ENCODE data around the gene KIF21A.

The KIF21A gene

DNA sequence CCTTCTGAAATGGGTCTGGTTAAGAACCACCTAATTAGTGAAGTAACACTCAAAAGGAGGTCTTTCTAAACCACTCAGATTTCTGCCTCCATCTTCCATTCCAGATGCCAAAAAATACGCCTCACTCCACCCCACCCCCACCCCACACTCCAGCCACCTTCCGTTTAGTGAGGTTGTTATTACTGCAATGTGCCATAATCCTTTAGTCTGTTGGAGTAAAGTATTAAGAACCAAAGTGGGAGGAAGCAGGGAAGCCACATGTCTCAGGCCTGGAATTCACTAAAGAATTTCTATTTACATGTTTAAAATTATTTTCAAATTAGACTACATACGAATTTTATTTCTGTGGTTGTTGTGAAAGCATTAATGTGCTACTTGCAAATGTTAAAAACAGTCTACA lies 7.4 kb downstream of the KIF21A start:
- no peak for DNase-seq

DNA sequence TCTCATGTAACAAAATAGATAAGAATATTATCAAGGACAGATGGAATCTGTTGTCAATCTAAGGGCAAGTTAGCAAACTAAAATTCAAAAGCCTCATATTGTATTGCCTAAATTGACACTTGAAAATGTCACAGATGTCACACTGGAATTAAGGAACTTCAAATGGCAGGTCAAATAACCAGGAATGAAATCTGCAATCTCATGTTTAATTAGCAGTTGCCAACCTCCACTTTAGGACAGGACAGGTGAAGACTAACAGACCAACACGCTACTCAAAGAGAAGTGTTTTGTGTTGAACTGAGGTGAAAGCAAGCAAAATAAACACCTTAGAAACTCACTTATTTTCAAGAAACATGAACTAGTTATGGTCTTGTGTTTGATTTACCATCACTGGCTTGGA lies 11.1 kb downstream of the KIF21A start:
- no peak for DNase-seq

DNA sequence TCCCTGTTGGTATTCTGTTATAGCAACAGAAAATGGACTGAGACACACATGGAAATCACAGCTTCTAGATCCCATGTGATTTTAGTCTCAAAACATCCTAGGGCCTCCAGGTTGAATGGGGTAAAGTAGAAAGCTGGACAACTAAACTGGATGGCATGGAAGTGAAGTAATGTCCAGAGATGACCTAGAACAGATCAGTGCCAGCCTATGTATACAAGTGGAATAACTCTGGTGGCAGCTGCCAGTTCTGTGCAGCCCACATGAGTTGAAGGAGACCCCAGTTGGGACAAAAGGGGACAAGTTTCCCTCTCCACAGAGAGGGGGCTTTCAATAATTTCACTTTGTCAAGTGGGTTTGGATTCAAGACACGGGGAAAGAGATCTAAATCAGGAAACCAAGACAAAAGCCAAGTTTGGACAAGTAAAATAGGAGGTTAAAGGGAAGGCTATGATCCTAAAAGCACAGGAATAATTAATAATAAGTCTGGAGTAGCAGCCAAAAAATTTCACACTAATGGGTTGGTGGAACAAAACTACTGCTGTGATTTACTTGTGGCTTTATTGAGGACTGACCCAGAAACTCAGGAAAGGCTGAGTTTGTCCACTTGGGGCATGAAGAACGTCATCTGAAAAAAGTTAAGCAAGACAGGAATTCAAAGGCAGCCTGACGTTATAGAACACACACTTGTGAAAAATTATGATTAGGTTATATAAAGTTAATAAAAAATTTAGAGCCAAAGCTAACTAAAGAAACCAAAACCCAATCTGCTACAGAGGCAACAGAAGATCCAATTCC lies 11.7 kb downstream of the KIF21A start:
- DNase-seq, result no peak

DNA sequence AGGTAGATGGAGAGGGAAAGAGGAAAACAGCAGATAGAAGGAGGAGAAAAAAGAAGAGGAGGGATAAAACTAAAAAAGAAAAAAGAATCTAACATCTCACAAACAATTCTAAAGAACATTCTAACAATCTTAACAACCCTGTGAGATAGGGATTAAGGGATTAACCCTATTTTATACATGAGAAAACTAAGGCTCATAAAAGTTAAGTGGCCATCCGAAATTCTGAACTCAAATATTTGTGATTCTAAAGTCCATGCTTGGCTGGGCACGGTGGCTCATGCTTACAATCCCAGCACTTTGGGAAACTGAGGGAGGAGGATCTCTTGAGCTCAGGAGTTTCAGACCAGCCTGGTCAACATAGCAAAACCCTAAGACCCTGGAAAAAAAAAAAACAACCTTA lies 13.1 kb downstream of the KIF21A start:
- no peak for DNase-seq

DNA sequence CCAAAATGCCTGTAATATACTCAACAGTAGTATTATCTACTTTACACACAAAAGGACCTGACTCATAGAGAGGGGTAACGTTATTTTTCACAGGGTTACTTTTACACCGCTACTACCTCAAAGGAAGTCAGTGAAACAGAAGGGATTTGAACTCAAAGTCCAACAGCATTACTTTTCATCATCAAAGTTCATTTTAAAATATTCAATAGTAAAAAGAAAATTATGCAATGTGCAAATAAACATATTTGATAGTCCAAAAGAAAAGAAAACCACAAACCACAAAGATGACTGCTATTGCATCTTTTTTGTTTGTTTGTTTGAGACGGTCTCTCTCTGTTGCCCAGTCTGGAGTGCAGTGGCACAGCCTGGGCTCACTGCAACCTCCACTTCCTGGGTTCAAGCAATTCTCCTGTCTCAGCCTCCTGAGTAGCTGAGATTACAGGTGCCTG lies 15.5 kb downstream of the KIF21A start:
- DNase-seq, result no peak

DNA sequence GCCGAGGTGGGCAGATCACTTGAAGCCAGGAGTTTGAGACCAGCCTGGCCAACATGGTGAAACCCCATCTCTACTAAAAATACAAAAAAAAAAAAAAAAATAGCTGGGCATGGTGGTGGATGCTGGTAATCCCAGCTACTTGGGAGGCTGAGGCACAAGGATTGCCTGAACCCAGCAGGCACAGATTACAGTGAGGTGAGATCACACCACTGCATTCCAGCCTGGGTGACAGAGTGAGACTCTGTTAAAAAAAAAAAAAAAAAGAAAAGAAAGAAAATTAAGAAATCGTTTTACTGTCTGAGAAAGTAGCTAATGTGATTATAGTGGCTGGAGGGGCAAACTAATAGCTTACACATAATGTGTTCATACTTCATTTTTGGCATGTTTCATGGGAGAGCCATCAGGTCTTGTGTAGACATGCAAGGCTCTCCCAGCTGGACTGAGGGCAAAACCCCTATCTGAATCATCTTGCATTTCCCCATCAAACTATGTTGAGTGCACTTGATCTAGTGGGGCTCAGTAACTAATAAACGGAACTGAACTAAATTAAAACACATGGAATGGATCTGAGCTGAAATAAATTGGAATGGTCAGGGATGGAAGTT lies 16.2 kb downstream of the KIF21A start:
- no peak for DNase-seq

DNA sequence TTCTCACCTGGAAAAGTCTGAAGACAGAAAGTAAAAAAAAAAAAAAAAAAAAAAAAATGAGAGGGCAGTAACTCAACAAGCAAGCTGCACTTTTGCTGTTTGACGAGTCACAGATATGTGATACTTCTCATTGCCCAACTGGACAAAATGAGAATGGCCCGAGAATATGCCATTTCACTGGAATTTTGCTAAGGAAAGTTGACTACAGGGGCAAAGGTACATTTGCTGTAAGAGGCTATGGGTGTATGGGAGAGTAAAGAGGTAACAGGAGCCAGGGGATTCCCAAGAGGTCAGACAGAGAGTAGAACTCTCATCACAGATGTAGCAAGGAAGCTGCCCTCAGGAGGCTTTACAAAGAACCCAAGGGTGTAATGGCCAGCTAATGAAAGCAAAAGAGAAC lies 22.9 kb downstream of the KIF21A start:
- DNase-seq, result no peak

DNA sequence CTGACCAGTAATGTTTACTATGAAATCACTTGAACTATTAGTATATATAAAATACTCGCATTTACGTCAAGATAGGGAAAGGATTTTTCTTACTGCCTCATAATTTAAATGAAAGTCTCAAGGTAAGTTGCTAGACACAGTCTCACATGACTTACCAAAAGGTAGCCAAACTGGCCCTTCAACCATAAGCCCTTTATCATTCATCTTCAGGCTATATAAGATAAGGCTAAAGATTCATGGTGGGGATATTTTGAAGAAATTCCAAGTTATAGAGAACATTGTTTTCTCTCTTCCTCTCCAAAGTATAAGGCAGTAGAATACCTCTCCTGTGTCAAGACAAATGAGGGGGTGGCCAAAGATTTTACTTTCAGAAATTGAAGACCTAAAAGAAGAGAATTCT lies 23.4 kb downstream of the KIF21A start:
- no peak for DNase-seq

DNA sequence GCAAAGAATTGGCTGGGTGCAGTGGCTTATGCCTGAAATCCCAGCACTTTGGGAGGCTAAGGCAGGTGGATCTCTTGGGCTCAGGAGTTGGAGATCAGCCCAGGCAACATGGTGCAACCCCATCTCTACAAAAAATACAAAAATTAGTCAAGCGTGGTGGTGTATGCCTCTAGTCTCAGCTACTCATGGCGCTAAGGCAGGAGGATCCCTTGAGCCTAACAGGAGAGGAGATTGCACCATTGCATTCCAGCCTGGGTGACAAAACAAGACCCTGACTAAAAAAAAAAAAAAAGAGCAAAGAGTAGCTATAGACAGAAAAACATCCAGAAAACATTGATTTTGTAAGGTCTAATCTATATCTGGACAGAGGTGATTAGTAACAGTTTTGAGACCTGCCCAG lies 25.0 kb downstream of the KIF21A start:
- DNase-seq, result no peak

DNA sequence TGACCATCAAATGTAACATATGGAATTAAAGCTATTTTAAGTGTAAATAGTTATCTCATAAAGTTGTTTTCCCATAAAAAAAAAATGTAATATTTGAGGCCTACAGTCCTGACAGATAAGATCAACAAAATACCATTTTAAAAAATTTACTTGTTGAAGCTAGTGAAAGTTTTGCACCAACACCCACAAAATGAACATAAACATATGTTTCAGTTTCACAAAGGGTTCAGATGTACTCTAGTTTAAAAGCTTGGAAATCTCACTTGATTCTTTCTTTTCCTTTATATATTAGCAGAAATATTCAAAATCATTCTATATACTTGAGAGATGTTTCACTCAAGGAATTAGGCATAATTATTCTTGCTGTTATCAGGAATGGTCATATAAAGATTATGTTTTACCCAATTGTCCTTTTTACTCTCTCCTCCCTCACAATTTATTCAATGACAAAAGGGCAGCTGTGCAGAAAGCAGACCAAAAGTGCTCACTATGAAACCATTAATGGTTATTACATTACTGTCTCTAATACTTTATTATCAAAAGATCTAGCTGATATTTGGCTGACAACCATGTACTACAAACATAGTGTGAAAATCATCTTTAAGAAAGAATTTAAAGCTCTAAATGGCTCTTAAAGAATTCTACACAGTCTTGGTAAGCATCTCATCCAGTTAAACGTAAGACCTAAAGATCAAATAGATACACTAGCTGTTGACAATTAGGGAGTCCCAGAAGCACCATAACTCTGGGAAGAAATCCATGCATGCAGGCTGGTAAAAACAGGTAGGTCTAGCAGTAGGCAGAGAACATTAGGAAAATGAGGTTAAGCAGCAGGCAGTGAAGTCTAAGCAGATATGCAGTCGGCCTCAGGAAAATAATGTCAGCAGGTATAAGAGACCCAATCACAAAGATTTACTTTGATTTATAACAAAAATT lies 28.8 kb downstream of the KIF21A start:
- no peak for DNase-seq

DNA sequence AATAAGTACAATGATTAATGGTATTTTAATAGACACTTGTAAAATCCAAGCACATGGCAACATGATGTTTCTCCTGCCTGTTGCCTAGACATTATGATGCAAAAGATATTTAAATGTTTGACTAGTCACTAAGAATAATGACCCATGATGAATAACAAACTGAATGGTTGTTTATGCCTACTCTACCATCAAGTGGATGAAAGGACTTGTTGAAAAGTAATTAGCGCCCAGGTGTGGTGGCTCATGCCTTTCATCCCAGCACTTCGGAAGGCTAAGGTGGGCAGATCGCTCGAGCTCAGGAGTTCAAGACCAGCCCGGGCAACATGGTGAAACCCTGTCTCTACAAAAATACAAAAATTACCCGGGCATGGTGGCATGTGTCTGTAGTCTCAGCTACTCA lies 30.7 kb downstream of the KIF21A start:
- DNase-seq, result no peak

DNA sequence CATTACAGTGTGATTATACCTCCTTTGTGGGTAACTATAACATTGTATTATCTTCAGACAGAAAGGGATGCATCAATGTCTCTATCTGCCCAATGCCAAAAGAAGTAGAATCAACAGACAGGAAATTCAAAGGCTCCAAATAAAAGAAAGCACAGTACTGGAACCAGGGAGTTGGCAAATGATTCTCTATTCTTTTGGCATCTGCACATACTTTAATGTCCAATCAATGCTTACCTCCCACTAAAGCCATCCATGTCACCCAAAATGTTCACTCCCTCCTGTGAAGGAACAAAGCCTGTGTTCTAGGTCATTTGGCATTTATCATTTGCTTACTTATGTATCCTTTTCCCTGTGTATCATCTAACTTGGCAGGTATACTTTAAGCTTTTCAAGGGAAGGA lies 36.7 kb downstream of the KIF21A start:
- no peak for DNase-seq

DNA sequence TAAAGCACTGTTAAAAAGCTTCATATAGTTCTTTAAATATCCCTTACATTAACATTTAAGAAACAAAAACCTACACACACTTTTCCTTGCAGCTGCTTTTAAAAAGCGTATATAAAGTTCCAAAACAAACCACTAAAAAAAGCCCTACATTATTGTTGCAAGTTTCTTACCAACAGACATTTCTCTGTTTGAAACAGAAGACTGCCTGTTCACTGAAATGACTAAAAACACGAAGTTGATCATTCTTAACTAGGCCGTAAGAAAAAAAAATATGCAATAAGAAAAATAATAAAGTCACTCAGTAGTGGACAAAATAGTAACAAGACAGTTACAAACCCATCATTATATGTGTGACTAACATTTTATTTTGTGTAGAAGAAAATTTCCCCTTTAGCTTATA lies 37.3 kb downstream of the KIF21A start:
- no peak for DNase-seq

DNA sequence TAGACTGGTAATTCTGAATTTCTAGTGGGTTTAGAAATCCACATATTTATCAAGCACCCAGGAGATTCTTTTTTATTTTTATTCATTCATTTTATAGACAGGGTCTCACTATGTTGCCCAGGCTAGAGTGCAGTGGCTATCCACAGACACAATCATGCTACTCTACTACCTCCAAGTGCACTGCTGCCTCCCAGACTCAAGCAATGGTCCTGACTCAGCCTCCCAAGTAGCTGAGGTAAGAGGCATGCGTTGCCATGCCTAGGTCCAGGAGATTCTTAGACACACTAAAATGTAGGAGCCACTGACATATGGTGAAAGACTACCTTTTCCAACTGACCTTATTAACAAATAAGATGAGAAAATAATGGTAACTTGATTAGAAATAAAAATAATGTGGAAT lies 38.9 kb downstream of the KIF21A start:
- DNase-seq, result no peak

DNA sequence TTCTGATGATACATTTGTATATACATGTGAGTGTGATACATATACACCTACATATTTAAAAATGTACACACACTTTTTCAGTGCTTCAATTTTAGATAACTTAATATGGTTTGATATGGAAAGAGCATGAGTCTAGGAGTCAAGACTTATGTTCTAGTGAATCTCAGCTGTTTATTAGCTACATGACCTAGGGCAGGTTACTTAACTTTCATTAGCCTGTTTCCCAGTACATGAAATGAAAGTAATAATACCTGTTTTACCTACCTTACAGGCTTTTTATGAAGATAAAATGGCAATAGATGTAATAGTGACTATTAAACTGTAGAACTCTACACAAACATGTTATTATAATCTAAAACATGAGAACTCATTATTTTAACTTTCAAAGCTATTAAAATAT lies 39.5 kb downstream of the KIF21A start:
- DNase-seq, result no peak

DNA sequence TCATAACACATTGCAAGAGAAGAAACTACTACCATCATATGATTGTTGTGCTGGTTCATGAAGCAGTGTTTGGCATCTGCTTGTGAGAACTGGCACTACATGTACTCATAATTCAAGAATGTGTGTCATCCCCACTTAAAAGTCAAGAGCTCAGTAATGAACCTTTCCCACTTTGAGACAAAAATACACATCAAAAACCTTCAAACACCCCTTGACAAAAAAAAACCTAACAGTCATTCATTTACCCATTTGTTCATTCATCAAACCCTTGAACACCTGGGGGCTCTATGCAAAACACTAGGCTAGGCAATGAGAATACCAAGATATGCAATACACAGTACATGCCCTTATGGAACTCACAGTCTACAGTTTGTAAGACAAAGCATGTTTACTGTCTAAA lies 40.0 kb downstream of the KIF21A start:
- no peak for DNase-seq

DNA sequence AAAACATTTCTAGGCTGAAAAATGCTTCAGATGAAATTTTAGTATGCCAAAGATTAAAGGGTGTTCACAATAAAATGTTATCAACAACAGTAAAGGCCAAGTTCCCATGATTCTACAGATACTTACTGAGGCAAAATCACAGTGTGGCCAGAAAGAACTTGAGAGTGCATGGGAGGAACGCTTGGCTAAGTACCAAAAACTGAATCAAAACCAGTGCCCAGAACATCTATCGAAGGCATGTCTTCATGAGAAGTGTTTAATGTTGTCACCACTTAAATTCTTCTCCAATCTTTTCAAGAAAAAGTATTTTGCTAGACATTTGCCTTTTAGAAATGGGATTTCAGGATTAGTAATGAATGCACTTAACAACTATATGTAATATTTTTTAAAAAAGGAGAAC lies 41.5 kb downstream of the KIF21A start:
- no peak for DNase-seq

DNA sequence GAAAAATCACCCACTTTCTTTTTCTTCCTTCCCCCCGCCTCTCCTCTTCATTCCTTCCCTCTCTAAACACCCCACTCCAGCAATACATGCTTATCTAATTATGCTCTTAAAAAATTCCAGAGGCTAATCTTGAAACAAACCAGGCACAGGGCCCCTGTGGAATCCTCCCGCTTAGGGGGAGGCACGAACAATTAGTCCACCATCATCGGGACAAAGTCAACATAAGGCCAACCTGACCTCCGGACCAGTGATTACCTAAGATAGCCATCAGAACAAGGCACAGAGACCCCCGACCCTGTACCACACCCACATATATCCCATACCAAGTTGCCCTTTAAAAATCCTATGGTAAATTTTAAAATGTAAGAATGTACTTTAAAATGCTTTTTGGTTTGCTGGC lies 47.1 kb downstream of the KIF21A start:
- DNase-seq, result no peak

DNA sequence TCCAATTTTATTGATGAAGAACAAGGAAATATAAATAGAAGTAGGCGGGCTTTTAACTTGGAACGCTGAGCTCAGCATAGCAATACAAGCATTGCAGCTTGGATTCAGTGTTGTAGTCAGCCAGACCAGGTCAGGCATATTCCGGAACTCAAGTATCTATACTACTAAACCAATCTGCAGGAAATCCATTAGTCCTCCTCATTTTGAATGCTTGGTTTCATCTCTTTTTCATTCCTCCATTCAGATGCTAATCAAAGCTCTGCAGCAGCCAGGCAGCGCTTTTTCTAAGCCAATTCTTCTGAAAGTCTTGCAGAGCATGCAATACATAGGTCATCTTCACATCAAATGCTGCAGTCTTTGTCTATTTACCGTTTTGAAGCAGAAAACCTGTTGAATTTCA lies 49.0 kb downstream of the KIF21A start:
- no peak for DNase-seq

DNA sequence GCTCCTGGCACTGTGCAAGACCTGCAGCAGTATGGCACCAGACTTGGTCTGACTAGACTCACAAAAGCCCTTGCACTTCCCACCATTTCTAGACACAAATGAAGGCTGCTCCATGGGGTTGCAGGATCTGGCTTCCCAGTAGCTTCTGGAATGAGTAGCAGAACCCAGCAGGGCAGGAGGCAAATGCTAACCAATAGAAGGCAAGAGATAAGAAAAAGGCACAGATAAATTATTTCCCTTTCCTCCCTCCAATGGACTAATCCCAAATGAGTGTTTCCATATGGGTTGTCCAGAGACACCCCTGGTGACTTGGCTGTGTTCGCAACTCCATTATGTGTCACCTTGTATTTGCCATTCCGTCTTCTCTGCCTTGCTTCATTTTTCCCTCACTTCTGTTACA lies 49.7 kb downstream of the KIF21A start:
- no peak for DNase-seq

DNA sequence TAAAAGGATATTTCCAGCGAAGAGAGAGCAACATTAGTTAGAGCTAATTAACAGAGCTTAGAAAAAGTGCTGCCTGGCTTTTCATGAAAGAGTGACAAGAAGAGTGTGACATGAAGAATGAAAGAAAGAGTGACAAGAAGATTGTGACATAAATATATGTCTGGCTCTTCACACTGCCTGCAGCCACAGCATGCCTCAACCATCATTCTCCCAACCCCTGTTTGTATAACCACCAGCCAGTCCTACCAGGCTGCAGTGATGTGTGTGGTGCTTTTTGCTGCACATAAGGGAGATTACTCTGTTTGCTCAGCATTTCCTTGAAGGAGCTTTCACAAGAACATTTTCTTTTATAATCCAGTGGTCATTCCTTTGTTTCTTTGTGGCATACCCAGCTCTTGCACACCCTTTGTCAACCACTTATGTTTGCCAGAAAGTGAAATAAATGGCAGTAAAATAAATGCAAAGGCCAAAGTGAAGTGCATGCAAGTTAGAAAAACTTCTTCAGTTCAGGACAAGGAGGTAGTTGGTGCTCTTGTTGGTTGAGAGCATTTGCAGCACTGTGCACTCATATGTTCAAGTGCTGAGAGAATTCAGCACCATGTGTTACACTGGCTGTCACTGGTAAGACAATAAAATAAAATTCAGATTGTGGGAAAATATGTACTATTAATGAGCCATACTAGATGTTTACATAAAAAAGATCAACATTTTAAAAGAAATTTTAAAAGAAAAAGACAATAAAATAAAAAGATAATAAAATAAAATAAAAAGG lies 50.6 kb downstream of the KIF21A start:
- no peak for DNase-seq

DNA sequence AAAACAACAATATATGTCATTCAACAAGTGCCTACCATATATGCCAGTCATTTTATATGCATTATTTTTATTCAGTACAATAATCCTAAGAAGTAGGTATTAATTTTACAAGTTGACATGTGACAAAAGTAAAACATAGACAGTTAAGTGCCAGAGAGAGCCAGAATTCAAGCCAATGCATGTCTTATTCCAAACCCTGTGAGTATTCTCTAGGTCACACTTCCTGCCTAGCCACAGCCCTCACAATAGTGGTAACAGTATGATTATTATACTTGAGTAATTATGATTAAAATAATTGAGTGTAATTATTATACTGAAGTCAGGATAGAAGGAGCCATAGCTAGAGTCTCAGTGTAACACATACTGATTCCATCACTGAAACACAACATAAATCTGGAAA lies 52.2 kb downstream of the KIF21A start:
- DNase-seq, result no peak

Data from CD4-positive, alpha-beta T cell treated with Interleukin-10 for 1 hour (primary cell).